H4 (cell line): ENCODE measurements around the gene CDON. TPM values are rescaled to one million over a fixed set of nuclear protein-coding genes. Genes with fewer than 3 reads are reported as not detected.
A peak's percentile ranks its signal among the peaks of the same experiment; 100 is the strongest.
"Not testable (repeated sequence)": the region's sequence is repeated elsewhere in the genome, so short reads cannot be mapped to it uniquely, and the experiment has no call there.

ENCODE experiments used
- DNase-seq: peaks from one replicate; pipeline ENCODE4 v3.0.0-alpha.2; 2015; ENCODE audit warnings: low spot score
- total RNA-seq: library from RNA; depleted of rRNA; stranded (reverse); fragments of >200 nt; shearing (Covaris generic); gene quantifications from 2 replicates; pipeline ENCODE4 v1.2.3, GENCODE V29; 2014

Gene CDON
- total RNA-seq, 1 experiment from 2014 or later = 13.4 TPM

DNA sequence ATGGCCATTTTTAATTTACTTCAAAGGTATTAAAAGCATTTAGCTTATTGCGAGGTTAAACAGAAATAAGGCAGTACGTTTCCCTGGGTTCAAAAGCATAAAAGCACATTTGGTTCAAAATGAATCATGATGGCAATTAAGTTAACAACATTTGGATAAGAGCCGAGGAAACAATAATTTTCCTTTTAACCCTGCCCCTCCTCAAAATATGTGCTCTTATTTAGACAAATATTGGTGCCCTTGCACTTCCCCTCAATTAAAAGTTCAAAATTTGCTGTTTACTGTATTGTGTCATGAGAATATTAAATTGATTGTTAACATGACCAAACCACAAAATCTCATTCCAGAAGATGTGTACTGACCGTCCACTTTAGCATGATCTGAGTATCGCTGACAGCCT, 68.2 kb downstream of the CDON start:
- DNase-seq = no peak

DNA sequence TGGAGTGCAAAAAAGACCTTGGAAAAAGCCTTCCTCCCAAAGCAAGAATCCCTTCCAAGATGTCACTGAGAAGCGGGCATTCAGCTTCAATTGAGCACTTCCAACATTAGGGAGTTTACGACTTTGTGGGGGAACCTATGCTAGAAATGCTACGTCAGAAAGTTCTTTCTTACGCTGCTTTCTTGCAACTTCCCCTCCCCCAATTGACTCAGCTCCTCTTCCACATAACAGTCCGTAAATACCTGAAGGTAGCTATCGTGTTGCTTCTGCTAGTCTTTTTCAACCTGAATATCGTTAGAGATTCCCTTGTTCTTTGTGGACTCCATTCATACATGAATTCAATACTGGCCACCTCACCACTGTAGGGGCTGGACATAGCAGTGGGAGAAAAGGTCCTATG, 69.8 kb downstream of the CDON start:
- no peak for DNase-seq

DNA sequence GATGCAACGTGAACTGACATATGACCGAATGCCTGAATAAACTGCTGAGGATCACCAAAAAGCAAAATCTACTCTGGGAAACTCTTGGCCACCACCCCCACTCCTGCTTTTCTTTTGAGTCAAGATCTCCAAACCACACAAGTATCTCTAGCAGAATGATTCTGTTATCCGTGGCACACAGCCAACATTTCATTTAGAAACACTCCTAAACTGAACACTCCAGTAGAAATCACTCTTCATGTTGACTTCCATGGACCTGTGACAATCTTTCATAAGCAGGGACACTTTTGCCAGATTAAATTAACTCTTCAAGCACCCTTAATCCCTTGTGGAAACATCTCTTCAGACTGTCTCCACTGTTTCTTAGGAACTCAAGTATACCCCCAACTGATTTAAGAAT, 72.4 kb downstream of the CDON start:
- no peak for DNase-seq

DNA sequence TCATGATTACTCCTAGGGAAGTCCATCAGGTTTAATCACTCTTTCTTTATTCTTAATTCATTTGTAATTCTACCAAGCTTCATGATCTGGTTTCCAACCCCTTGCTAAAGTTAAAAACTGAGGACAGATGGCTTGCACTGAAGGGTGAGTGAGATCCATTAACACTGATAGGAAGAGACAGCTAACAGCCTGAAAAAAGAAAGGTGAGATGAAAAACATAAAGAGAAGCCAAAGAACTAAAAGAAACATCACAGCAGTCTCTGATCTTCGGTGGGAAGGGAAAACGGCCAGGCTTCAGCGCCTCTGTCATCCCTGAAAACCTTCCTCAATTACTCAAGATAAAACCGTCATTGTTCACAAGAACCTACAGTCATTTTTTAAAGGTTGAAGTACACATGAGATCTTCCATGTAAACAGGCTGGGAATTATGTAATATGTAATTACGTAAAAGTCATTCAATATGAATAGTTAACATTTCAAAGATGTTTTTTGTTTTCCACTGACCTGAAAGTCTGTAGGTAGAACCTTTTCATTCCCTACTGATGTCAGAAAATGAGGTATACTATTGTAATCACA, 75.5 kb downstream of the CDON start:
- no peak for DNase-seq

DNA sequence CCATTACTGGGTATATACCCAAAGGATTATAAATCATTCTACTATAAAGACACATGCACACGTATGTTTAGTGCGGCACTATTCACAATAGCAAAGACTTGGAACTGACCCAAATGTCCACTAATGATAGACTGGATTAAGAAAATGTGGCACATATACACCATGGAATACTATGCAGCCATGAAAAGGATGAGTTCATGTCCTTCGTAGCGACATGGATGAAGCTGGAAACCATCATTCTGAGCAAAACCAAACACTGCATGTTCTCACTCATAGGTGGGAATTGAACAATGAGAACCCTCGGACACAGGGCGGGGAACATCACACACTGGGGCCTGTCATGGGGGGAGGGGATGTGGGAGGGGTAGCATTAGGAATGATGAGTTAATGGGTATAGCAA, 76.7 kb downstream of the CDON start:
- DNase-seq = not testable (repeated sequence)

DNA sequence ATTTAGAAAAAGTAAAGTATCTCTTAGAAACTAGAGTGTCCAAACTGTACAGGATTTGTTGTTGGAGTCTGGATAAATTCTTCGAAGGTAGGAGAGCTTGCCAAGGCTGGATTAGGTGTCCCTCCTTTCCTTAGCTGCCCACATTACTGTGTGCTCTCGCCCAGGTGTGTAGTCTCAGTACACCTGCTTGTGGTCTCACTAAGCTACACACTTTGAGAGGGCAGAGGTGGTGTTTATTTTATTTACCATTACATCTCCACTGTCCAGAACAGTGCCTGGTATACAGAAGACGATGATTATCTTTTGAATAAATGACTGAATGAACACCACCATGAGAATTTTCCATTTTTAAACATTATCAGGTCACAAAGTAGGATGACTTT, 80.3 kb downstream of the CDON start:
- no peak for DNase-seq

DNA sequence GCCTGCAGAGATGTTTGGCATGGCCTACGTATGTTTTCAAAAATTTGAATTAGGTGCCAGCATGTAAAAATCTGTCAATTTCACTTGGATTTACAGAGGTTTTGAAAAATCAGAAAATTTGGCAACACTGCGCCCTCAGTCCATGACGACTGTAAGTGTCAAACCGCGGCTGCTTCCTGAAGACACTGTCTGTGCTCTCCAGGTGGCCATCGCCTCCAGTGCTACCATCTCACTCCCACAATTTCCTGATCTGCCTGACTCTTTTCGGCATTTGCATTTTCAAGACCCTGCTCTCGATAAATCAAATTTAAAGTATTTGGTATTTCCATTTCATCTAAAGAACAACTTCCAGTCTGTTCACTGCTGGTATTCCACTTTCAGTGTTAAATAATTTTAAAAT, 82.2 kb downstream of the CDON start:
- DNase-seq = no peak

DNA sequence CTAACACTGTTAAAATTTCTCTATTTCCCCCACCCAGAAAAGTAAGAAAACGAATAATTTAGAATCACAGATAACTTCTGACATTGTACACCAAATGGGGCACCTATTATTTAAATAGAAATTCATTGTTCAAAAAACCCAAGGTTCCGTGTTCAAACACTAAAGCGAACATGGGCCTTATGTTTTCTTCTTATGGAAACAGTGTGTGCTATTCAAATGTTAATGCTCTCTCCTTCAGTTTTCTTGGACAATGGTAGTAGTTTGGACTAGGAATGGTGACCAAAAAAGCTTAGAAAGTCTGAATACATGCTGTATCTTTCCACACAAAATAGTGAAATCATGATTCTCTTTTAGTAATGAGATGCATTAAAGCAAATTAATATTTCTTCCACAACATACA, 83.2 kb downstream of the CDON start:
- DNase-seq = no peak

DNA sequence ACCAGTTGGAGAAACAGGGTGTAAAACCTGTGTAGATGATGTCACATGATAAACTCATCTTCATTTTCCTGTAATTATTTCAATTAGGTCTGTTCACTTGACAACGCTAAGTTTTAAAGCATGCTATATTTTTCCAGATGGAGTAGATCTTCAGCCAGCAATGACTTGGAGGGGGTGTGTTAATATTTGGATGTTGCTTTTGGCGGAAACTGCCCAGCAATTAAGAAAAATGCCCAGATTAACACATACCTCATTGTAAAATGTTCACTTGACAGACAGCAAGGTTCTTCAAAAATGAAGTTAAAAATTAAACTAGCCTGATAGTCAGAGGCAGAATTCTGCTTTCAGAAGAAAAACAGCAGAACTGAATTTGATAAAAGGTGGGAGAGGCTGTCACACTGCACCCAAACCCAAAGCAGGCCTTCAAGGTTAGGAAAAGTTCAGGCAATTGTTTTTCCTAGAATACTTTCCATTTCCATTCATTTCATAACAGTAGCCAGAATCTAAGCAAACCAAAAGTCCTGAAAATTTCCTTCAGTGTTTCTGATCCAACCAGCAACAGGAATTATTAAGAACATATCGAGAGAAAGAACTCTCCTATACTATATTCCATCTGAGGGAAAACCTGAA, 83.8 kb downstream of the CDON start:
- DNase-seq = no peak

DNA sequence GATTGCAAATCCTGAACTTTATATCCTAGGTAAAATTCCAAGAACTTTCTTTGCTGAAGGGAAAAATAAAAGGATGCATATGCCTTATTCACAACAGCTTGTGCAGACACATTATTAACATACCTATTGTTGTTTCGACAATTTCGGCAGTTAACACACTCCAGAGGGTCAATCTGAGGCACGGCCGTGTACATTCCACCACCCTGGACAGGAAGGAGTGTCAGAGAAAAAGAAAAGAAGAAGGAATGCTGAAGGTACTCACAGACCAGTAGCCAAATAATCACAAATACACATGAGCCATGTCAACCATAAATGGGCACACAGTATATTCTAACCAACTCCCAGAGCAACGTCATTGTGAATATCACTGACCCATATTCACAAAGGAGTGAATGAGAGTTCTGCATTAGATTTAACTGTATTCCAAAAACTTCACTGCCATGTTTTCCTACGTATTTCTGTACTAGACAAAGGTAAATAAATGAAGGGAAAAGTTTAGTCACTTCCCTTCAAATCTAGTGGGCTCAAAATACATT, 84.4 kb downstream of the CDON start:
- no peak for DNase-seq

DNA sequence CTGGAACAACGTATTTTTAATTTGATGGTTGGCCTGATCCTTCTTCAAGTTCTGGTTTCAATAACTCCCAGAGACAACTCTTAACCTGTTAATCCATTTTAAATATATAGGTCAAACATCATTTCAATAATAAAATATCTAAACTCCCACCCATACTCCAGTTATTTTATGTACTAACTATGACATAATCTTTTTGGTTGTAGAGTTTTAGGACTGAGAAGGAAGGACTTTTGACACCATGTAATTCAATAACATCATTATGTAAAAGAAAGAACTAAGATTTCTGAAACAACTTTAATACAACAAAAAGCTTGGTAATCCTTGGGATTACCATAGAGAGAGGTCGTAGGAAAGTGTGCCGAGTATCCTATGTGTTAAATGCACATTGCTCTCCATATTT, 85.3 kb downstream of the CDON start:
- no peak for DNase-seq

DNA sequence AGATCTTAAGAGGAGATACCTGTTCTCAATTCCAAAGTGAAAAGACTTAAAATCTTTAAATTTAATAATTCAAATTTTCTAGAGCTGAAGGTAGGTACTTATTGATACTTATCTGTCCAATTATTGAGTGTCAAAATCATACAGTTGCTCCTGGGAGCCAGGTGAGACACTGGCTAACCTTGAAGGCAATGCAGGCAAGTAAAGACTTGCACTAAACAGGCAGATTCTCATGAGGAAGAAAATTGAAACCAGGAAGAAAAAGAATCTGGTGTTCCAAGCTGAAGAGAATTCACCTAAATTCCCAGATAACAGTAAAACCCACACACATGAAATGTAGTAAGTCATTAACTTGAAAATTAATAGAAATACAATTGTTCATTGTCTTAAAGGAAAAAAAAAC, 86.5 kb downstream of the CDON start:
- DNase-seq = no peak

DNA sequence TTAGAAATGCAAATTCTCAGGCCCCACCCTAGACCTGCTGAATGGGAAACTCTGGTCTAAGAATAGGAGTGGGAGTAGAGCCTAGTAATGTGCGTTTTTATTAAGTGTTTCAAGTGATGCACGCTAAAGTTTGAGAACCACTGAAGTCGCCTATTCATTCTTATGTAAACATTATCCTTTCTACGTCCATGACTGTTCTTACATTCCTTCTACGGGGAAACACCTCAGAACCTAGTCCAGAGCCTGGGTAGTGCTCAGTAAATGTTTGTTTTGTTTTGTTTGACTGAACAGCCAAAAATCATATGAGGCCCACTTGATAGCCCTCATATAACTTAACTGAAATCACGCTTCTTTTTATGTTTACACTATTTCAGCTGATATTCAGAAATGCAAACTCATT, 87.0 kb downstream of the CDON start:
- no peak for DNase-seq

DNA sequence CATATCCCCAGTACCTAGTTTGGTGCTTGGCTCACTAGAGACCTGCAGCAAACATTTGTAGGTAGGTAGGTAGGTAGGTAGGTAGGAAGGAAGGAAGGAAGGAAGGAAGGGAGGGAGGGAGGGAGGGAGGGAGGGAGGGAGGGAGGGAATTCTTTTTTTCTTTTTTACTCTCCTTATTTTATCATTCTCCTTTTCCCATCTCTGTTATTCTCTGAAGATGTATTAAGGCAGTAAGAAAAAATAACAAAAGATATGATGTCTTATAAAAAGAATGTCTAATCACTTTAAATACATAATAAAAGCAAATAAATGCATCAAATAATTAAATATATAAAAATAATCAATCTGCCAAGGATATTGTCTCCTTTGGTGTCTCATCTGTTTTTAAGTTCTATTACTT, 88.4 kb downstream of the CDON start:
- DNase-seq = no peak

DNA sequence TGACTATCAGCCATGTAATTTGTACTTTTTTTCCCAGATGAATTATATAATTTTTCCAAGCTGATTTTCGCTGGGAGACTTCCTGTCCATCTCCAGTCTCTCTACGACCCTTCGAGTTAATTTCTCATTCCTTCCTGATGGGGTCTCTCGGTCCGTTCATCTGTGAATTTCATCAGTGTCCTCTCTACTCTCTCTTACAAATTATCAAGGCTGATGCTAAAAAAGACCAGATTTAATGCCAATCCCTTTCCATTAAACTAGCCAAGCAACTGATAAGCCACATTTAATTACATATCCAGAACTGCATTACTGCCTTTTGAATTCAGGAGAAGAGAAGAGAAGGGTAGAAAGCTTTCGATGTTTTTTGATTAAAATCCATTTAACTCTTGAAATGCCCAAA, 91.0 kb downstream of the CDON start:
- DNase-seq = no peak

DNA sequence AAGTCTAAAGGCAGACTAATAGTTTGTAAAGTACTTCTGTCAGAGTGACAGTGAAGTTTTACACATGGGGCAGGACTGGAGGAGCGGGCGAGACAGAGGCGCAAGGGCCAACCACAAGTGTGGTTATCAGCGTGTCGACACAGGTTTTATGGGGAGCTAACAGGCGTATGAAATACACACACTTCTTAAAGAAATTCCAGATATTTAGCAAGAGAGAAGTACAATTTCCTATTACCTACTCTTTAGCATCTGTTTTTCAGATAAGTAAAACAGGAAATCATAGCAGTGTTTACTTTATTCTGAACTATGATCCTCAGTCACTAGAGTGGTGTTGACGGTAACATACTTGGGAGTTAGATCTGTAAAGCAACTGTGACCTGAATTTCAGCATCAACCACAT, 94.3 kb downstream of the CDON start:
- DNase-seq = peak; percentile 51

DNA sequence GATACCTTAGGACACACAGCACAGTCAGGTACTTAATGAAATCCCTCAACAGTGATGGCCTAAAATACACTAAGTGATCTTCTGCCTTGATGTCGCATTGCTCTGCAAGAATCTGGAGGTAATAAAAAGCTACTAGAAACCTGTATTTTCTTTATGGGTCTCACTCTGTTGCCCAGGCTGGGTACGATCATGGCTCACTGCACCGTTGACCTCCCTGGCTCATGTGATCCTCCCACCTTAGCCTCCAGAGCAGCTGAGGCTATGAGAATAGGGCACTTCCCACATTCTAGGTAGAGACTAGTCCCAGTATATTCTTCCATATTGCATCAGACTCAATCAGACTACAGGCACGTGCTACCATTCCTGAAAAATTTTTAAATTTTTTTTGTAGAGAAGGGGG, 95.2 kb downstream of the CDON start:
- DNase-seq = no peak

DNA sequence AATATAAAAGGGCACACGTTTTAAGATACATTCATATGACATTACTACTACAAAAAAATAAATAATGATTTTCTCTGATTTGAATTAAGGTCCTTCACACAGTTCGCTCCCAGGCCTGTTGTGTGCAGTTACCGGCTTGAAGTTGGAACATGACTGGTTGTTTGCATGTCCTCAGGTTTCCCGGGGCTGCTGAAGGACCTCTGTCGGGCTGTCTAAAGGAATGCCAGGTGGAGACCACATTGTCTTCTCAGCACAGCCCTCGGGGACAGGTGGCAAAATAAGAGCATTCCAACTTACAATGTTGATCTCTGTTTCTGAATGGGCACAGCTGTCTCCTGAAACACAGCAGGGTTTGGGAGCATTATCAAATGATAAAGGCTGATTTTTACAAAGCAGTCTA, 101.9 kb downstream of the CDON start:
- no peak for DNase-seq

DNA sequence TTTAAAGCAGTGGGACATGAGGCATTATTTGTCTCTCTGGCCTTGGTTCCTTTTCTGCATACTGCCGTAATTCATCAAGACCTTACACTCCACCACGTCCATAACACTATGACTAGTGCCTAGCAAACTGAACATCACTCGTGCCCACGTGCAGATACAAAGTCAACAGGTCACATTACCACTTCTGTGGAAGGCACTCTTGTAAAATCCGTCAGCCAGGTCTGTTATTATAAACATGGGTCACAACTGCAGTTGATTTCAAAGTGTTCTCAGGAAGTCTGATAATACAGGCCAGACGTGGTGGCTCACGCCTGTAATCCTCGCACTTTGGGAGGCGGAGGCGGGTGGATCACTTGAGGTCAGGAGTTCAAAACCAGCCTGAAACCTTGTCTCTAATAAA, 102.7 kb downstream of the CDON start:
- no peak for DNase-seq

DNA sequence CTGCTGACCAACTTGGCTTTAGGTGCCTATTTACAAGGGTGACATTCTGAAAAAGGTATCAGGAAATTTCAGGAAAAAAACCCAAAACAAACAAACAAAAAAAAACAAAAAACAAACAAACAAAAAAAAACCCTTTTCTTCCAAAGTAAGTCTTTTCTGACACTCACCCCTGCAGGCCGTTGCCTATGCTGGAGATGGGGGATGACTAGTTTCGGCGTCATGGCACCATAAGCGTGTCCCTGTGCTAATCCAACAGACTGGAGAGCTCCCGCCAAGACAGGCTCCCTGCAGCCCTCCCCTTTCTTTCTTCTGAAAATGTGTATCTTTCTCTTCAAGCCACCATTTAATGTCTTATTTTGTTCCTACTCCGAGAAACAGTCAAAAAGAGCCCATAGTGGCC, 103.2 kb downstream of the CDON start:
- DNase-seq = no peak

DNA sequence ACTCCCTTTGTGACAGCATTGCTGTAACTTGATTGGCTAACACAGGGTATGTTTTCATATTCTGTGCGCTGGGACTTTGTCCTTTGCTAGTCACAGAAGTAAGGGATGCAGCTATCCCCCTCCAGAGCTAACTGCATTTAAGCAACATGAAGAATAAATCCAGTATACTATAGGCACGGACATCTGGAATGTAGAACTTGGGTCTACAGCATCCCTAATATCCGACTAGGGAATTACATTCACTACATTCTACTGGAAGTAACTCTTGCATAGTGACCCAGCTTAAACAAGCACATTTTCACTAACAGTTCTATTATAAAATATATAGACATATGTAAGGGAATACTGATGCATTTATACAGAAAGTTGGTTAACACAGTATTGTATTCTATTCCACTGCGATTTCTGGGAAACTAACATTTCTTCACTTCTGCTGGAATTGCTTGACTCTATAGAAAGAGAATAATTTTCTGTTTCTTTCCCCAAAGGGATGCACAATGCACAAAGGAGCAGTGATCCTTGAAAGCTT, 103.7 kb downstream of the CDON start:
- no peak for DNase-seq

DNA sequence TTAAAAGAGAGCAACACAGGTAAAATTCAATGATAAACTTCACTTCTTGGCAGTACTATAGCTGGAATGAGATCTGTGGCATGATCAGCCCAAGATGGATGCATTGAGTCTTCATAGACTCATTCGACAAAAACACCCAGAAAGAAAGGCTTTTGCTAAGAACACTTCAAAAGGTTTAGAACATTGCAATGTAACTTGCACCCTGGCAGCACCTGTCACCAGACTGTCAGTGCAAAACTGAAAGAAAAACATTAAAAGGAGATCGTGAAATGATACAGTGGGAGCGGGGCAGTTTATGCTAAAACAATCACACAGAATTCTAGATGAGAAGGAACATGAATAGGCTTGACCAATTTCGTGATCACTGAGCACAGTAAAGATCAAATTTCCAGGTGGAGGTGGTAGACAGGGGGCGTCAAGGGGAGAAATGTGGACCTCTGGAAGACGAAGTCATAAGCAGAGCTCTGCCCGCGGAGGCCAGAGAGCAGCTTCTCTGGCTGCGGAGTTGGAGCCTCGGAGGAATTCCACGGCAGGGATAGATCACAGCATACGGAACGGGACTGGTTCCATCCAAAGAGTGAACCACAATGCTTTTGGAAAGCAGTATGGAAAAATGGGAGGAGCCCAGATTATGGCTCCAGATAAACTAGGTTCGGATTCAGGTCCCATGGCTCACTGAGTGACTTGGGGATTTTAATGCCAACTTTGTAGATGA, 104.9 kb downstream of the CDON start:
- no peak for DNase-seq
